NCI-H2107 treated with DMSO at 0.1 percent for 48 hours (cell line): ENCODE data around the gene MRPL28.

Experiments
- DNase-seq: peaks from one replicate; lab custom pipeline; 2025; ENCODE audit not compliant: unreplicated experiment; lab: John Stamatoyannopoulos, UW

The MRPL28 gene

DNA sequence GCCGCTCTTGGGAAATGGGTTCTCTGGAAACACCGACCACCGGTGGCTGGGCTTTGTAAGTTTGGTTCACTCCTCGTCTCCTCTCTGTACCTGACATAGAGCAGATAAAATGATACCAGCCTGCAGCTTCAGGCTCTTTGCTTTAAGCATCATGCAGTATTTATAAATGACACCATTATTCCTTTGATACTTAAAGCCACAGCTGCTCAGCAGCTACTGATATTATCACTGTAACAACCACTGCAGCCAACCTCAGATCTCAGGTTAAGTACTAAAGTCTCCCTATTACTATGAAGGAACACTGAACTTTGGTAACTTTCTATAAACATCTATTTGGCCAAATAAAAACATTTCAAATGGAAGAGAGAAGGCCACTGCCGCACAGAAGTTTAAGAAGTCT, 52.8 kb downstream of the MRPL28 start:
- no peak for DNase-seq
